SHP77 (cell line): ENCODE measurements around the gene CPAMD8.
"Not testable (repeated sequence)": the region's sequence is repeated elsewhere in the genome, so short reads cannot be mapped to it uniquely, and the experiment has no call there.

ENCODE experiments used
- DNase-seq, 2 experiments: peaks; one replicate each; lab custom pipeline; 2025; lab: John Stamatoyannopoulos, UW

The CPAMD8 gene

GRCh38 chr19:17001603-17002183 is 24.9 kb downstream of the CPAMD8 start:
- no peak for DNase-seq

DNA sequence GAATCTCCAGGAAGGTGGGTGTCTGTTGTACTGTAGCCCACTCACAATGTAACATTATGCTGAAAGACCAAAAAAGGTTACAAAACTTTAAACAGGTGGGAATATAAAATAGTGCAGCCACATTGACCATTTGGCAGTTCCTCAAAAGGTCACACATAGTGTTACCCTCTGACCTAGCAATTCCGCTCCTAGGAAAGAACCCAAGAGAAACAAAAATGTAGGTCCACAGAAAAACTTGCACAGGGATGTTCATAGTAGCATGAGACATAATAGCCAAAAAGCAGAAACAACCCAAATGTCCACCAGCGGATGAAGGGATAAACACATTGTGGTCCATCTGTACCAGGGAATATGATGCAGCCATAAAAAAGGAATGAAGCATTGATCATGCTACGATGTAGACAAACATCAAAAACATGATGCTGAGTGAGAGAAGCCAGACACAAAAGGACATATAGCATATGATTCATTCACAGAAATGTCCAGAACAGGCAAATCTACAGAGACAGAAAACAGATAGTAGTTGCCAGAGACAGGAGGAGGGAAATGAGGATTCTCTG is 27.9 kb downstream of the CPAMD8 start:
- DNase-seq = no peak

GRCh38 chr19:16996838-16997490 is 29.6 kb downstream of the CPAMD8 start:
- DNase-seq = not testable (repeated sequence)

- DNase-seq = no peak
These were observed 37.9 kb downstream of the CPAMD8 start for GRCh38 chr19:16988661-16989060.

GRCh38 chr19:16985403-16985802 is 41.2 kb downstream of the CPAMD8 start:
- DNase-seq = no peak

DNA sequence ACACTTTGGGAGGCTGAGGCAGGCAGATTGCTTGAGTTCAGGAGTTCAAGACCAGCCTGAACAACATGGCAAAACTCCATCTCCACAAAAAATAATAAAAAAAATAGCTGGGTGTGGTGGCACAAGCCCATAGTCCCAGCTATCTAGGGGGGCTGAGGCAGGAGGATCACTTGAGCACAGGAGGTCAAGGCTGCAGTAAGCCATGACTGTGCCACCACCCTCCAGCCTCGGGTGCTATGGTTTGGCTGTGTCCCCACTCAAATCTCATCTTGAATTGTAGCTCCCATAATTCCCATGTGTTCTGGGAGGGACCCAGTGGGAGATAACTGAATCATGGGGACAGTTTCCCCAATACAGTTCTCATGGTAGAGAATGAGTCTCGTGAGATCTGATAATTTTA is 44.0 kb downstream of the CPAMD8 start:
- not testable (repeated sequence) for DNase-seq

- no peak for DNase-seq
These were observed 47.5 kb downstream of the CPAMD8 start for GRCh38 chr19:16978839-16979802.

DNA sequence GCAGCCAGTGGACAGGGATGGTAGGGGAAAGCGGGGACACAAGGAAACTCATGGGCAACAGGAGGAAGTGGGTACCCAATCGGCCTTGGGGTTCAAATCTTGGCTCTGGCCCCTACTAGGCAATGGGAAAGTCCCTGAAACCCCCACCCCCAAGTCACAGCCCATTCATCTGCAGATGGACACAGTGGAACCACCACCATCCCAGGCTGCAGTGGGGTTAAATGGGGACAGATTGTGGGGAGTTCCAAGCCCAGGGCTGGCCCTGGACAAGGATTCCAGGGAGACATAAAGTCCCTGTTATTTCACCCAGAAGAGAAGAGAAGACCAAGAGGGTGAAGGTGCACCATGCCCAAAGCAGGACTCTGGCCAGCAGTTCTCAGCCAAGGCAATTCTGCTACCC is 48.5 kb downstream of the CPAMD8 start:
- DNase-seq = no peak

DNA sequence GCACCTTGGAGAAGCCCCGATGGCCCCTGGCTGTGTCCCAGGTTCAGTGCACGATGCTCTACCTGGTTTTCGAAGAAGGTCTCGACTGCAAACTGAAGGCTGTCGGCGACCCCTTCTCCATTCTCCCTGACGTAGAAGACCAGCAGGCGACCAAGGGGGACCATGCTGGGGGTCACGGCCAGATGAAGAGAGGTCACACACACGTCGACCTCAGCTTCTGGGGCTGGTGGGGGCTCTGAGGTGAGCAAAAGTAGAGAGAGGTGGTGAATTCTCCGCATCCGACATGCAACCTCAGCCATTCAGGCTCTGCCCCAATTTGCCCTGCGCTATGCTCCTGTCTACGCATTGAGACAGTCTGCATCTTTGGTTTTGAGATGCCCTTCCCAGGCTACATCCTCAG is 49.3 kb downstream of the CPAMD8 start:
- no peak for DNase-seq

DNA sequence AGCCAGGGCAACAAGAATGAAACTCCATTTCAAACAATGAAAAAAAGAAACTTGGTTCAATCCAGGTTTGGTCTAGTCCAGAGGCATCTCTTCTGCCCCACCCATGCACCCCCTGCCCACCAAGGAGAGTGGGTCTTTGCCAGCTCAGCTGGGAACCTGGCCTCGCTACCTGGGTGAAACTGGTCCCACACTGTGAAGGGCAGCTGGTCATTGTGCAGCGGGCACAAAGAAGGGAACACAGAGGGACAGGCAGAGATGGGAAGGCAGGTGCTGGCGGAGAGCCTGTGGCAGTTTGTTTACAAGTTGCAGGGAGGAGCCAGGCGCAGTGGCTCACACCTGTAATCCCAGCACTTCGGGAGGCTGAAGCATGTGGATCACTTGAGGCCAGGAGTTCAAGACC is 50.2 kb downstream of the CPAMD8 start:
- DNase-seq = peak in 1 of 2 experiments; percentile 29

DNA sequence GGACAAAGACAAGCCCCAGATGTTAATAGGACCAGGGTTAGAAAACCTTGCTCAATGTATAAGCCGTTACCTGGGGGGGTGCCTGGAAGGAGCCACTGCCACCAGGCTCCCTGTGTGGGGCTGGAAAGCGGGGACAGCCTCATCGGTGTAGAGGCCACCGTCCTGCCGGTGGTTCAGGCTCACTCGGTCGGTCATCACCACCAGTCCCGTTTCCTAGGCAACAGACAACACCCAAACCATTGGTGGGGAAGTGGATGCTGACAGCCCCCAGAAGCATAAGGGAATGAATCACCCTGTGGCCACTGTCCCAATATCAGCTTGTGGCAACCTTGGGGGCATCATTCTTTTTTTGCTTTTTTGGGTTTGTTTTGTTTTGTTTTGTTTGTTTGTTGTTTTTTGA is 55.8 kb downstream of the CPAMD8 start:
- no peak for DNase-seq

DNA sequence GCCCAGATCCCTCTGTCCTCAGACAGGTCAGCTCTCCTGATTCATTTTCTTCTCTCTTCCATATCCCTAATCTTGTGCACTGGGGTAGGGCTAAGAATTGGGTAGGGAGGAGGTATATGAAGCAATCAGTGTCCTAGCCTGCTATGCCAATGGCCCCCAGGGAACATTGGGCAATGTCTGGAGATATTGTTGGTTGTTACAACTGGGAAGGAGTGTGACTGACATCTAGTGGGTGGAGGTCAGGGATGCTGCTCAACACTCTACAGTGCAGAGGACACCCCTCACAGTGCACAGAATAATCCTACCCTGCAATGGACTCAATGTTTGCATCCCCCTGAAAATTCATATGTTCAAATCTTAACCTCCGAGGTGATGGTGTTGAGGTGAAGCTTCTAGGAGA is 57.5 kb downstream of the CPAMD8 start:
- peak; percentile 27 to 40 for DNase-seq

- peak; percentile 33 to 67 for DNase-seq
These were observed 65.4 kb downstream of the CPAMD8 start for GRCh38 chr19:16960996-16961822.

DNA sequence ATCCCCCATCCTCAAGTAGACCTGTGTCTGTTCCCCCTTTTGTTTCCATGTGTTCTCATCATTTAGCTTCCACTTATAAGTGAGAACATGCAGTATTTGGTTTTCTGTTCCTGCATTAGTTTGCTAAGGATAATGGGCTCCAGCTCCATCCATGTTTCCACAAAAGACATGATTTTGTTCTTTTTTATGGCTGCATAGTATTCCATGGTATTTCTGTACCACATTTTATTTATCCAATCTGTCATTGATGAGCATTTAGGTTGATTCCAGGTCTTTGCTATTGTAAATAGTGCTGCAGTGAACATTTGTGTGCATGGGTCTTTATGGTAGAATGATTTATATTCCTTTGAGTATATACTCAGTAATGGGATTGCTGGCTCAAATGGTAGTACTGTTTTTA is 68.3 kb downstream of the CPAMD8 start:
- not testable (repeated sequence) for DNase-seq

DNA sequence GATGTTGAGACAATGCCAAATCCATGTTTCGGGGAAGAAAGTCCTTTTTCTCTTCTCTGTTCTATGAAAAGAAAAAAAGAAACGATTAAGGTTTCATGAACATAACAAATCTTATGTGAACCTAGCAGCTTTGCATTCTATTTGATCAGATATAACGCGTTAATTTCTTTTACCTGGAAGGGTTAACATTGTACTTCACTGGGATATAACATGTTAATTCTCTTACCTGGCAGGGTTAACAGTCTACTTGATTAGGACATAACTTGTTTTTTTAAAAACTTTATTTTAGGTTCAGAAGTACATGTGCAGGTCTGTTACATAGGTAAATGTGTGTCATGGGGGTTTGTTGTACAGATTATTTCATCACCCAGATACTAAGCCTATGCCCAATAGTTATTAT is 68.8 kb downstream of the CPAMD8 start:
- no peak for DNase-seq

DNA sequence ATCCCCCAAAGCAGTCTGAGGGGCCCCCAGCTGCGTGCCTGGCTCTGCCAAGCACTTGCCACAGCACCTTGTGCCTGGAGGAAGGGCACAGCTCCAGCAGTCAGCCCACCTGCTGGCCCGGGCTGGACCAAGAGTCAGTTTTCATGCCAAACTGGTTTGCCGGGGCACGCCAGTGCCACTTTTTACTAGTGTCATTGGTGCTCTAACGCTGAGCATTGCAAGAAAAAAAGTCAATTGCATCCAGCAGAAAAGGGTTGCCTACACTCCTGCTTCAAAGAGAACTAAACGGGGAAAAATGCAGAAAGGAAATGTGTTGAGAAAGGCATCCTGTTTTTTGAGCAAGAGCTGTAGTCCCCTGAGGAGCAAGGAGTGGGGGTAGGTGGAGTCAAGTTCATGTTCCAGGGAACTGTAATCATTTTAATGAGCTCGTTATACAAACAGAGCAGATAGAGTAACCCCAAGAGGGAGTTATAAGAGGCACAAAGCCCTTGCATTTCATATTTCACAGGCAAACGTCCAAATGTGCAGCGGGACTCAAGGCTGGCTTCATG is 69.4 kb downstream of the CPAMD8 start:
- DNase-seq = no peak

GRCh38 chr19:16955161-16955560 is 71.4 kb downstream of the CPAMD8 start:
- DNase-seq = no peak

- DNase-seq = no peak
These were observed 74.6 kb downstream of the CPAMD8 start for GRCh38 chr19:16952046-16952445.

- no peak for DNase-seq
These were observed 75.1 kb downstream of the CPAMD8 start for GRCh38 chr19:16951529-16951928.

GRCh38 chr19:16949496-16950023 is 77.0 kb downstream of the CPAMD8 start:
- DNase-seq = no peak
